GM19025 (cell line): ENCODE data around the gene ADCY4.
"Not testable (repeated sequence)": the region's sequence is repeated elsewhere in the genome, so short reads cannot be mapped to it uniquely, and the experiment has no call there.

ENCODE experiments used
- ATAC-seq: cut with Tn5 transposase; IDR thresholded peaks from one replicate; pipeline ENCODE4 v1.9.1; 2021; ENCODE audit warnings: mild to moderate bottlenecking, low read depth, moderate library complexity; ENCODE audit not compliant: unreplicated experiment

Gene ADCY4

DNA sequence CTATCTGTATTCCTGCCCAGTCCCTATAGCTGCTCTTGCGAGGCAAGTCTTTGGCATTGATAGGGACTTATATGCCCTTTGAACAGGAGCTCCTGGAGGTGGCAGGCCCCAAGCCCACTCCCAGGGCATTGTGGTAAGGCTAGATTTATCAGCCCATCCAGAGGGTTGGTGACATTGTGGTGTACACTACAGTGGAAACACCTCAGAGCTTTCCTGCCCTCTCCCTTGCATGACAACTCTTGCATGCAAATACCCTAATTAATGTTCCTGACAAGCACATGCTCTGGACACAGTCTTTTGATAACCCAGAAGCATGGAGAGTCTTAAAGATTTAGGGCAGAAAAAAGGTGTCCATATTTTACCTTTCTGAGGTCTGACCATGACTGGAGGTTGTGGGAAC, 5.7 kb upstream of the ADCY4 start:
- no peak for ATAC-seq

- ATAC-seq: peak; percentile 84
These were observed 4.6 kb upstream of the ADCY4 start, which contains the start of gene RIPK3 for GRCh38 chr14:24339284-24340151. Gene RIPK3, minus strand, starts transcription at chr14:24339991. Its CDS starts 165 bp downstream, at chr14:24339826.

GRCh38 chr14:24338843-24339242, 4.0 kb upstream of the ADCY4 start:
- ATAC-seq: no peak

DNA sequence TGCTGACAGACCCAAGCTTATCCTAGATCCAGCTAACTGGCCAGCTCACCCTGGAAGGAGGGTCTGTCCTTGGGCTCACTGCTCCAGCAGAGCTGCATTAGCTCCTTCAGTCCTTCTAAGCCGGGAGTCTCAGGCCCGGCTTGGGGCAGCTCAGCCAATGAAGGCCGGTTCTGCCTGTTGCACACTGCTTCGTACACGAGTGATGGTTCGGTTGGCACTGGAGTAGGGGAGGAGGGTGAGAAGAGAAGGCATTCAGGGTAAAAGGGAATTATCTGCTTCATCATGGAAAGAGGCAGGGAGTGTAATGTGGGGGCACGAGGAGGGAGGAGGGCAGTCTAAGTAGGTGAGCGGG, 2.9 kb upstream of the ADCY4 start:
- ATAC-seq: no peak

GRCh38 chr14:24337144-24337823, 2.4 kb upstream of the ADCY4 start:
- no peak for ATAC-seq

GRCh38 chr14:24335461-24336171, 745 bp upstream of the ADCY4 start:
- no peak for ATAC-seq

GRCh38 chr14:24332268-24332993, 2.4 kb downstream of the ADCY4 start:
- peak; percentile 72 for ATAC-seq

GRCh38 chr14:24331731-24332267, 3.1 kb downstream of the ADCY4 start:
- ATAC-seq: no peak

GRCh38 chr14:24330973-24331674, 3.7 kb downstream of the ADCY4 start:
- ATAC-seq: no peak

DNA sequence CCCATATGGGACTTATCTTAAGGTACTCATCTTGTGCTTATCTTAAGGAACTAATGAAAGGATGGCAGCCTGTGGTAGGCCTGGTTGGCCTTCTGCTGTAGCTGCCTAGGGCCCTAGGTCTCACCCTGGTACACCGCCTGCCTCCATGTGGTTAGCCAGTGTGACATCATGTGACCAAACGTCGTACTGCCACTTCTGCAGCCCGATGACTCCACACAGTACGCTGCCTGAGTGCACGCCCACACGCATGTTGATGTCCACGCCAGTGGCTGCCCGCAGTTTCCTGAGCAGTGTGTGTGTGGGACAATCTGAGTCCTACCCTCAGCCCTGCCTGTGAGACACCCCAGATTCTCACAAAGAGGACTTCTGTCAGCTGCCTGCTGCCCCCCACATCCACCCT, 5.1 kb downstream of the ADCY4 start:
- ATAC-seq: no peak

DNA sequence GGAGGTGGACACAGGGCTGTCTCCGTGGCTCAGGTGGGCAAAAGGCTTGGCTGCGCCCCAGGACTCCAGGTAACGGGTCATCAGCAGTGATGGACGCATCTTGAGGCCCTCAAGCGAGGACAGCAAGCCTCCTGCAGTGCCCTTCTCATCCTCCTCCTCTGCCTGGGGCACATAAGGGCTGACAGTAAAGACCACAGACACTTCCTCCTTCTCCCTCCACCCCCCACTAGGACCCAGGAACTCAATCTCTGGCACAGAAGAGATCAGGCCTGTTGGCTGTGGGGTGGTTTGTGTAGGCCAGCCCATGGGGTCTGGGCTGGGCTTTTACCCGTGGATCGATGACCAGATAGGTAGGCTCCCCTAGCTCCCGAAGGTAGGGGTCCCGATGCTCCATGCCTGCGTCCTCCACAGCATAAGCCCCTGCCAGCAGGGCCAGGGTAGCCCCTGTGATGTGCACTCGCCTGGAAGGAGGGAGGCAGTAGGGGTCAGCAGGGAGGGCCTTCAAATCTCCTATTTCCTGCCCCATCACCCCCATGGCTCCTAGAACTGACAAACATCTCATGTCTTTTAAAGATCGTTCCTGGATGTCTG, 5.7 kb downstream of the ADCY4 start:
- ATAC-seq: no peak

- not testable (repeated sequence) for ATAC-seq
These were observed 7.0 kb downstream of the ADCY4 start for GRCh38 chr14:24327914-24328313.

- no peak for ATAC-seq
These were observed 7.6 kb downstream of the ADCY4 start for GRCh38 chr14:24327303-24327702.

DNA sequence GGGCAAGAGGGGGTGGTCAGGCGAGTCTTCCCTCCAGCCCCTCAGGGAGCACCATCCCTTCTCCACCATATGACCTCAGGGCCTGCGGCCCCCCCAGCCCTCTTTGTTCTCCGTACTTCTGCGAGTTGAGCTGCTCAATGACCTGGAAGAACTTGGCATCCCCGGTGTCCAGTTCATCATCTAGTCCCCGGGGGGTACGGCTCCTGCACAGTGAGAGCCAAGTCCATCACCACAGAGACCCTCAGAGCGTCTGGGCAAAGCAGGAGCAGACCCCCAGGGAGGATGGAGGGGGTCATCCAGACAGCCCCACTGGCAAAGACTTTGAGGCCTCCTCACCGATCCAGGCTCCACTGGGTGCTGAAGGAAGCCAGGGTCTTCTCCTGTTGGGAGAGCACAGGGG, 8.9 kb downstream of the ADCY4 start:
- ATAC-seq: no peak

DNA sequence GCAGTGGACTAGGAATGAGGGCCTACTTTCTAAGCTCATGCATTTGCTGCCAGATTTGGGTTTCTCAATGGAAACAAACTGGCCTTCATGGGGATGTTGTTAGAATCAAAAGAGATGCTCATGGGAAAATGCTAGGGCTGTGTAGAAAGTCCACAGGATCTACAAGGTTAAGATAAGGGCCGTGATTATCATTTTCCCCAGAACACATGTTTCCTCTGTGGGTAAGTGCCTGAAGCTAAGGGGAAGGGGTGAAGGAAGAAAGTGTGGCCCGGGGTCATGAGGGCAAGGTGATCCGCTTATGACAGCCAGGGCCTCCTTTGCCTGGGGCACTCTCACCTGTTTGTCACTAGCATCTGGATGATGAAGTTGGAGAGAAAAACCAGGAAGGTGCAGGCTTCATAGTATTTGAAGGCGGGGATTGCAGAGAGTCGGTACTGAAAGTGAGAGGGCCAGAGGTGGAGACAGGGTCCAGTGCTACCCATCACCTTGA, 9.8 kb downstream of the ADCY4 start:
- no peak for ATAC-seq

DNA sequence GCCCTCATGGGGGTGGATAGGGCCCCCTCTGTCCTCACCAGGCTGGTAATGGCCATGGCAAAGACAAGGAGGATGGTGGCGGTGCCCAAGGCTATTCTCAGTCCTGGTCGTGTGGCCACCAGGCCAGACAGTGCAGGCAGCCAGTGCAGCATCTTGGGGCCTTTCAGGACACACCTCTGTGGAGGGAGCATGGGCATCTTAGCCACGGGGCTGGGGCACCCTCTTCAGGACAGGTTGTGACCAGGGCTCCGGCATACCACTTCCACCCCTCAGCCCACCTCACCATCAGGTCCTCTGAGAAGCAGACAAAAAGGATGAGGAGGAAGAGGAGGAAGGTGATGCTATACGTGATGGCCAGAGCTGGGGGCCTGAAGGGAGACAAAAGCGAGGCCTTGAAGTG, 10.8 kb downstream of the ADCY4 start:
- no peak for ATAC-seq

GRCh38 chr14:24323341-24323740, 11.5 kb downstream of the ADCY4 start:
- ATAC-seq: no peak

GRCh38 chr14:24322672-24323071, 12.2 kb downstream of the ADCY4 start:
- ATAC-seq: no peak
